Caco-2 (cell line): ENCODE results near the gene DCUN1D3. TPM values are rescaled to one million over a fixed set of nuclear protein-coding genes. Genes with fewer than 3 reads are reported as not detected.

Source experiments
- BruUV-seq: library from RNA; stranded (reverse); fragments of 400-500 nt; replicated peaks from 2 replicates; lab custom pipeline; 2021; lab: Mats Ljungman, UMichigan
- CTCF ChIA-PET: fragments of 300-600 bp; sonication (Branson Sonifier 250); formaldehyde crosslinking; loops from one replicate; lab custom pipeline; 2022; ENCODE audit warnings: antibody characterized with exemption; lab: Charles Lee
- POLR2A ChIA-PET: fragments of 300-600 bp; sonication (Branson Sonifier 250); formaldehyde crosslinking; loops from one replicate; lab custom pipeline; 2022; ENCODE audit warnings: antibody characterized with exemption; lab: Charles Lee
- DNase-seq, 2 experiments: peaks; one replicate each; pipeline versions ENCODE4 v3.0.0 to v3.0.0-alpha.2; 2020 to 2022
- H3K27me3 ChIP-seq: replicated peaks from 2 replicates; pipeline ENCODE4 v1.6.0; 2011; ENCODE audit warnings: low read length; ENCODE audit not compliant: control insufficient read depth, insufficient read depth
- H3K36me3 ChIP-seq: 2 replicates; pipeline ENCODE4 v1.5.1; 2011; ENCODE audit warnings: low read length; ENCODE audit not compliant: control insufficient read depth, insufficient read depth
- H3K4me1 ChIP-seq: fragments of 250-450 bp; sonication (Bioruptor Pico); 2 replicates; pipeline ENCODE4 v1.5.1; 2020; ENCODE audit warnings: mild to moderate bottlenecking
- H3K4me3 ChIP-seq: 2 replicates; pipeline ENCODE4 v1.5.1; 2011; ENCODE audit warnings: low read depth, mild to moderate bottlenecking, control low read depth, low read length
- H3K9me3 ChIP-seq: fragments of 250-450 bp; sonication (Bioruptor Pico); 2 replicates; pipeline ENCODE4 v1.5.1; 2020; ENCODE audit warnings: mild to moderate bottlenecking, moderate library complexity
- H3K27ac Mint-ChIP-seq: one replicate; pipeline ENCODE4 v1.8.0; 2022; ENCODE audit warnings: mixed read lengths; ENCODE audit not compliant: unreplicated experiment
- H3K27me3 Mint-ChIP-seq: one replicate; pipeline ENCODE4 v1.8.0; 2022; ENCODE audit warnings: mixed read lengths; ENCODE audit not compliant: insufficient read depth, unreplicated experiment
- H3K36me3 Mint-ChIP-seq: one replicate; pipeline ENCODE4 v1.8.0; 2022; ENCODE audit warnings: mild to moderate bottlenecking, mixed read lengths; ENCODE audit not compliant: insufficient read depth, unreplicated experiment
- H3K4me1 Mint-ChIP-seq: one replicate; pipeline ENCODE4 v1.8.0; 2022; ENCODE audit warnings: low read depth, mixed read lengths; ENCODE audit not compliant: unreplicated experiment
- H3K4me3 Mint-ChIP-seq: one replicate; pipeline ENCODE4 v1.8.0; 2022; ENCODE audit warnings: mild to moderate bottlenecking, moderate library complexity, mixed read lengths; ENCODE audit not compliant: unreplicated experiment
- H3K9me3 Mint-ChIP-seq: one replicate; pipeline ENCODE4 v1.8.0; 2022; ENCODE audit warnings: mixed read lengths; ENCODE audit not compliant: unreplicated experiment
- CTCF ChIP-seq, 2 experiments: fragments of 200-600 bp in 1 of 2; IDR thresholded peaks; 1 replicate in 1 of 2; 2 replicates in 1 of 2; pipeline versions ENCODE4 v1.5.1 to v1.8.0; 2011 to 2022; ENCODE audit warnings: antibody characterized with exemption in 1 of 2, control low read depth in 1 of 2, inconsistent platforms in 1 of 2, low read depth in 1 of 2, low read length in 1 of 2, mild to moderate bottlenecking in 1 of 2, moderate library complexity in 1 of 2; ENCODE audit not compliant: insufficient read depth in 1 of 2, severe bottlenecking in 1 of 2, unreplicated experiment in 1 of 2
- intact Hi-C: fragments of 100-400 bp; cut with micrococcal nuclease; formaldehyde crosslinking; loops from one replicate; pipeline ENCODE4 v1.10.0; 2022; ENCODE audit not compliant: unreplicated experiment
- total RNA-seq: library from RNA; stranded (reverse); gene quantifications from 2 replicates; pipeline ENCODE4 v1.2.3, GENCODE V29; 2022

The DCUN1D3 gene
- total RNA-seq, 1 experiment from 2014 or later = 19.2 TPM

- Mint-ChIP-seq H3K4me3 (no peak overlapping the region), H3K9me3 (no peaks in the 10 kb centered on the region), H3K27ac (no peak overlapping the region), H3K36me3 (no peaks in the 10 kb centered on the region), H3K4me1 (peaks cover 14% of the 10 kb centered on the region), H3K27me3 (no peaks in the 10 kb centered on the region)
- H3K4me1 ChIP-seq = peaks cover 30% of the 10 kb centered on the region
- ChIA-PET POLR2A (no interaction called here), CTCF (interaction anchor here (0.6 kb wide), 2 partner anchors 59 to 203 kb away, joined by 3 to 6 read pairs; no protein-coding TSS in a partner anchor)
- no peaks in the 10 kb centered on the region for H3K36me3 ChIP-seq
- intact Hi-C loops = no loop called here
- no peaks in the 10 kb centered on the region for H3K27me3 ChIP-seq
- no peak overlapping the region for H3K4me3 ChIP-seq
- no peak for DNase-seq
- no peak for TF ChIP-seq CTCF (IDR thresholded peaks at IDR 0.05; ENCODE audit: insufficient read depth in 1 of 2, low read depth in 1 of 2, low read length in 1 of 2, severe bottlenecking in 1 of 2, unreplicated experiment in 1 of 2)
- no peaks in the 10 kb centered on the region for H3K9me3 ChIP-seq
- BruUV-seq = no TSS peak
Observed at GRCh38 chr16:20942256-20942655, 42.1 kb upstream of the DCUN1D3 start.

GRCh38 chr16:20941636-20941926 is 41.4 kb upstream of the DCUN1D3 start:
- H3K9me3 Mint-ChIP-seq = no peaks in the 10 kb centered on the region
- CTCF ChIA-PET = no interaction called here
- Histone ChIP-seq H3K4me1 (peaks cover 37% of the 10 kb centered on the region), H3K9me3 (no peaks in the 10 kb centered on the region), H3K36me3 (no peaks in the 10 kb centered on the region), H3K27me3 (no peaks in the 10 kb centered on the region), H3K4me3 (no peak overlapping the region)
- intact Hi-C loops = no loop called here
- no TSS peak for BruUV-seq
- no peak for TF ChIP-seq CTCF (IDR thresholded peaks at IDR 0.05; ENCODE audit: insufficient read depth in 1 of 2, low read depth in 1 of 2, low read length in 1 of 2, severe bottlenecking in 1 of 2, unreplicated experiment in 1 of 2)
- peaks cover 14% of the 10 kb centered on the region for H3K4me1 Mint-ChIP-seq
- no peaks in the 10 kb centered on the region for H3K36me3 Mint-ChIP-seq
- no peak overlapping the region for H3K4me3 Mint-ChIP-seq
- no peak for DNase-seq
- H3K27me3 Mint-ChIP-seq = no peaks in the 10 kb centered on the region
- no peak overlapping the region for H3K27ac Mint-ChIP-seq
- POLR2A ChIA-PET = no interaction called here

- no peak overlapping the region for H3K4me3 Mint-ChIP-seq
Observed at GRCh38 chr16:20940871-20941635, 40.9 kb upstream of the DCUN1D3 start.

More at GRCh38 chr16:20940871-20941635, 40.9 kb upstream of the DCUN1D3 start:
- no peak for DNase-seq
- no TSS peak for BruUV-seq
- no peaks in the 10 kb centered on the region for H3K9me3 ChIP-seq
- no peaks in the 10 kb centered on the region for H3K36me3 ChIP-seq
- Mint-ChIP-seq H3K9me3 (no peaks in the 10 kb centered on the region), H3K27ac (no peak overlapping the region), H3K36me3 (no peaks in the 10 kb centered on the region), H3K4me1 (peaks cover 9% of the 10 kb centered on the region), H3K27me3 (no peaks in the 10 kb centered on the region)
- ChIA-PET POLR2A (no interaction called here), CTCF (no interaction called here)
- no peak for TF ChIP-seq CTCF (IDR thresholded peaks at IDR 0.05; ENCODE audit: insufficient read depth in 1 of 2, low read depth in 1 of 2, low read length in 1 of 2, severe bottlenecking in 1 of 2, unreplicated experiment in 1 of 2)
- intact Hi-C loops = no loop called here
- peaks cover 39% of the 10 kb centered on the region for H3K4me1 ChIP-seq
- H3K27me3 ChIP-seq = no peaks in the 10 kb centered on the region
- no peak overlapping the region for H3K4me3 ChIP-seq
